ENCODE data around the gene PMPCA.

PMPCA gene

GRCh38 chr9:136441681-136442245, 31.3 kb downstream of the PMPCA start:
- Histone ChIP-seq H3K27me3 (ENCODE audit: low read depth, low read length) (no peaks in the 10 kb centered on the region), H3K27ac (ENCODE audit: low read length) (no peak overlapping the region), H3K4me1 (ENCODE audit: control insufficient read depth in 1 of 2, insufficient read depth in 2 of 2, low read length in 2 of 2) (peaks cover 8 to 29% of the 10 kb centered on the region in 2 donors), H3K36me3 (ENCODE audit: control insufficient read depth in 1 of 2, insufficient read depth in 2 of 2, low read length in 2 of 2) (peaks cover 51 to 60% of the 10 kb centered on the region in 2 donors), H3K4me3 (ENCODE audit: low read depth in 1 of 2, low read length in 2 of 2) (no peak overlapping the region), H3K9me3 (ENCODE audit: control insufficient read depth in 1 of 2, low read length in 2 of 2) (no peaks in the 10 kb centered on the region)

GRCh38 chr9:136442265-136442664, 31.8 kb downstream of the PMPCA start:
- no peaks in the 10 kb centered on the region for H3K9me3 ChIP-seq (ENCODE audit: control insufficient read depth in 1 of 2, low read length in 2 of 2)
- H3K27me3 ChIP-seq (ENCODE audit: low read depth, low read length): no peaks in the 10 kb centered on the region
- H3K4me3 ChIP-seq (ENCODE audit: low read depth in 1 of 2, low read length in 2 of 2): no peak overlapping the region
- no peak overlapping the region for H3K27ac ChIP-seq (ENCODE audit: low read length)
- H3K4me1 ChIP-seq (ENCODE audit: control insufficient read depth in 1 of 2, insufficient read depth in 2 of 2, low read length in 2 of 2): peaks cover 4 to 24% of the 10 kb centered on the region in 2 donors
- peaks cover 56 to 65% of the 10 kb centered on the region in 2 donors for H3K36me3 ChIP-seq (ENCODE audit: control insufficient read depth in 1 of 2, insufficient read depth in 2 of 2, low read length in 2 of 2)

GRCh38 chr9:136443087-136443486, 32.6 kb downstream of the PMPCA start:
- Histone ChIP-seq H3K4me1 (ENCODE audit: control insufficient read depth in 1 of 2, insufficient read depth in 2 of 2, low read length in 2 of 2) (peaks cover 0 to 16% of the 10 kb centered on the region in 2 donors), H3K36me3 (ENCODE audit: control insufficient read depth in 1 of 2, insufficient read depth in 2 of 2, low read length in 2 of 2) (peaks cover 63 to 73% of the 10 kb centered on the region in 2 donors), H3K27me3 (ENCODE audit: low read depth, low read length) (no peaks in the 10 kb centered on the region), H3K27ac (ENCODE audit: low read length) (no peak overlapping the region), H3K9me3 (ENCODE audit: control insufficient read depth in 1 of 2, low read length in 2 of 2) (no peaks in the 10 kb centered on the region), H3K4me3 (ENCODE audit: low read depth in 1 of 2, low read length in 2 of 2) (no peak overlapping the region)

GRCh38 chr9:136443687-136444086, 33.2 kb downstream of the PMPCA start:
- no peaks in the 10 kb centered on the region for H3K27me3 ChIP-seq (ENCODE audit: low read depth, low read length)
- H3K36me3 ChIP-seq (ENCODE audit: control insufficient read depth in 1 of 2, insufficient read depth in 2 of 2, low read length in 2 of 2): peaks cover 69 to 79% of the 10 kb centered on the region in 2 donors
- no peaks in the 10 kb centered on the region for H3K9me3 ChIP-seq (ENCODE audit: control insufficient read depth in 1 of 2, low read length in 2 of 2)
- H3K27ac ChIP-seq (ENCODE audit: low read length): no peak overlapping the region
- peaks cover 0 to 10% of the 10 kb centered on the region in 2 donors for H3K4me1 ChIP-seq (ENCODE audit: control insufficient read depth in 1 of 2, insufficient read depth in 2 of 2, low read length in 2 of 2)
- no peak overlapping the region for H3K4me3 ChIP-seq (ENCODE audit: low read depth in 1 of 2, low read length in 2 of 2)

GRCh38 chr9:136444102-136444501, 33.6 kb downstream of the PMPCA start:
- Histone ChIP-seq H3K27ac (ENCODE audit: low read length) (no peak overlapping the region), H3K9me3 (ENCODE audit: control insufficient read depth in 1 of 2, low read length in 2 of 2) (no peaks in the 10 kb centered on the region), H3K4me3 (ENCODE audit: low read depth in 1 of 2, low read length in 2 of 2) (no peak overlapping the region), H3K36me3 (ENCODE audit: control insufficient read depth in 1 of 2, insufficient read depth in 2 of 2, low read length in 2 of 2) (peaks cover 73 to 83% of the 10 kb centered on the region in 2 donors), H3K4me1 (ENCODE audit: control insufficient read depth in 1 of 2, insufficient read depth in 2 of 2, low read length in 2 of 2) (peaks cover 0 to 6% of the 10 kb centered on the region in 2 donors), H3K27me3 (ENCODE audit: low read depth, low read length) (no peaks in the 10 kb centered on the region)

GRCh38 chr9:136445799-136446198, 35.3 kb downstream of the PMPCA start:
- H3K36me3 ChIP-seq (ENCODE audit: control insufficient read depth in 1 of 2, insufficient read depth in 2 of 2, low read length in 2 of 2): peaks cover 83 to 97% of the 10 kb centered on the region in 2 donors
- H3K27ac ChIP-seq (ENCODE audit: low read length): no peak overlapping the region
- no peak overlapping the region for H3K4me3 ChIP-seq (ENCODE audit: low read depth in 1 of 2, low read length in 2 of 2)
- no peaks in the 10 kb centered on the region for H3K9me3 ChIP-seq (ENCODE audit: control insufficient read depth in 1 of 2, low read length in 2 of 2)
- H3K4me1 ChIP-seq (ENCODE audit: control insufficient read depth in 1 of 2, insufficient read depth in 2 of 2, low read length in 2 of 2): no peaks in the 10 kb centered on the region
- H3K27me3 ChIP-seq (ENCODE audit: low read depth, low read length): no peaks in the 10 kb centered on the region

- Histone ChIP-seq H3K4me3 (ENCODE audit: low read depth in 1 of 2, low read length in 2 of 2) (no peak overlapping the region), H3K27ac (ENCODE audit: low read length) (no peak overlapping the region)
These were observed 36.8 kb downstream of the PMPCA start for GRCh38 chr9:136447173-136447778.

GRCh38 chr9:136448655-136449054, 38.2 kb downstream of the PMPCA start:
- H3K9me3 ChIP-seq (ENCODE audit: control insufficient read depth in 1 of 2, low read length in 2 of 2): no peaks in the 10 kb centered on the region
- no peak overlapping the region for H3K27ac ChIP-seq (ENCODE audit: low read length)
- peaks cover 74 to 88% of the 10 kb centered on the region in 2 donors for H3K36me3 ChIP-seq (ENCODE audit: control insufficient read depth in 1 of 2, insufficient read depth in 2 of 2, low read length in 2 of 2)
- H3K27me3 ChIP-seq (ENCODE audit: low read depth, low read length): no peaks in the 10 kb centered on the region
- no peaks in the 10 kb centered on the region for H3K4me1 ChIP-seq (ENCODE audit: control insufficient read depth in 1 of 2, insufficient read depth in 2 of 2, low read length in 2 of 2)
- no peak overlapping the region for H3K4me3 ChIP-seq (ENCODE audit: low read depth in 1 of 2, low read length in 2 of 2)

More at GRCh38 chr9:136447173-136447778, 36.8 kb downstream of the PMPCA start:
- no peaks in the 10 kb centered on the region for H3K4me1 ChIP-seq (ENCODE audit: control insufficient read depth in 1 of 2, insufficient read depth in 2 of 2, low read length in 2 of 2)
- no peaks in the 10 kb centered on the region for H3K9me3 ChIP-seq (ENCODE audit: control insufficient read depth in 1 of 2, low read length in 2 of 2)
- H3K36me3 ChIP-seq (ENCODE audit: control insufficient read depth in 1 of 2, insufficient read depth in 2 of 2, low read length in 2 of 2): peaks cover 81 to 95% of the 10 kb centered on the region in 2 donors
- H3K27me3 ChIP-seq (ENCODE audit: low read depth, low read length): no peaks in the 10 kb centered on the region

GRCh38 chr9:136451221-136451877, 40.9 kb downstream of the PMPCA start:
- H3K36me3 ChIP-seq (ENCODE audit: control insufficient read depth in 1 of 2, insufficient read depth in 2 of 2, low read length in 2 of 2): peaks cover 78 to 90% of the 10 kb centered on the region in 2 donors
- no peak overlapping the region for H3K27ac ChIP-seq (ENCODE audit: low read length)

GRCh38 chr9:136453326-136453725, 42.9 kb downstream of the PMPCA start:
- Histone ChIP-seq H3K27me3 (ENCODE audit: low read depth, low read length) (no peaks in the 10 kb centered on the region), H3K4me3 (ENCODE audit: low read depth in 1 of 2, low read length in 2 of 2) (no peak overlapping the region), H3K27ac (ENCODE audit: low read length) (no peak overlapping the region), H3K9me3 (ENCODE audit: control insufficient read depth in 1 of 2, low read length in 2 of 2) (no peaks in the 10 kb centered on the region), H3K36me3 (ENCODE audit: control insufficient read depth in 1 of 2, insufficient read depth in 2 of 2, low read length in 2 of 2) (peaks cover 74 to 90% of the 10 kb centered on the region in 2 donors), H3K4me1 (ENCODE audit: control insufficient read depth in 1 of 2, insufficient read depth in 2 of 2, low read length in 2 of 2) (no peaks in the 10 kb centered on the region)

More at GRCh38 chr9:136451221-136451877, 40.9 kb downstream of the PMPCA start:
- Histone ChIP-seq H3K4me3 (ENCODE audit: low read depth in 1 of 2, low read length in 2 of 2) (no peak overlapping the region), H3K27me3 (ENCODE audit: low read depth, low read length) (no peaks in the 10 kb centered on the region), H3K4me1 (ENCODE audit: control insufficient read depth in 1 of 2, insufficient read depth in 2 of 2, low read length in 2 of 2) (no peaks in the 10 kb centered on the region), H3K9me3 (ENCODE audit: control insufficient read depth in 1 of 2, low read length in 2 of 2) (no peaks in the 10 kb centered on the region)

GRCh38 chr9:136454026-136454796, 43.8 kb downstream of the PMPCA start:
- Histone ChIP-seq H3K4me3 (ENCODE audit: low read depth in 1 of 2, low read length in 2 of 2) (no peak overlapping the region), H3K27ac (ENCODE audit: low read length) (no peak overlapping the region), H3K4me1 (ENCODE audit: control insufficient read depth in 1 of 2, insufficient read depth in 2 of 2, low read length in 2 of 2) (no peaks in the 10 kb centered on the region), H3K36me3 (ENCODE audit: control insufficient read depth in 1 of 2, insufficient read depth in 2 of 2, low read length in 2 of 2) (peaks cover 71 to 90% of the 10 kb centered on the region in 2 donors), H3K9me3 (ENCODE audit: control insufficient read depth in 1 of 2, low read length in 2 of 2) (no peaks in the 10 kb centered on the region), H3K27me3 (ENCODE audit: low read depth, low read length) (no peaks in the 10 kb centered on the region)

Data from muscle layer of duodenum (tissue), 2 donors.